Loucy (cell line): ENCODE data around the gene HLA-DRB5.

Experiments
- H2AFZ ChIP-seq: fragments of 200-600 bp; sonication (generic); 2 replicates; pipeline ENCODE4 v1.6.0; 2016; ENCODE audit warnings: antibody characterized with exemption, mild to moderate bottlenecking, low read length, moderate library complexity
- H3F3A ChIP-seq: fragments of 200-600 bp; 2 replicates; pipeline ENCODE4 v1.6.0; 2016; ENCODE audit warnings: antibody characterized with exemption, low read depth, mild to moderate bottlenecking
- H3K27me3 ChIP-seq: fragments of 200-600 bp; sonication (generic); 2 replicates; pipeline ENCODE4 v1.6.1; 2014; ENCODE audit warnings: low read length, mild to moderate bottlenecking; ENCODE audit not compliant: insufficient read depth, poor library complexity, severe bottlenecking
- H3K36me3 ChIP-seq: fragments of 200-600 bp; sonication (generic); 2 replicates; pipeline ENCODE4 v1.6.1; 2016; ENCODE audit warnings: low read length; ENCODE audit not compliant: insufficient read depth
- H3K4me1 ChIP-seq: fragments of 200-600 bp; sonication (generic); 2 replicates; pipeline ENCODE4 v1.5.1; 2014; ENCODE audit warnings: low read length, mild to moderate bottlenecking; ENCODE audit not compliant: insufficient read depth, poor library complexity, severe bottlenecking
- H3K4me2 ChIP-seq: fragments of 200-600 bp; sonication (generic); 2 replicates; pipeline ENCODE4 v1.6.0; 2014; ENCODE audit warnings: antibody characterized with exemption, low read length, low read depth, mild to moderate bottlenecking; ENCODE audit not compliant: poor library complexity, severe bottlenecking
- H3K4me3 ChIP-seq: fragments of 200-600 bp; sonication (generic); 2 replicates; pipeline ENCODE4 v1.5.1; 2014; ENCODE audit warnings: low read length, mild to moderate bottlenecking, mixed read lengths; ENCODE audit not compliant: poor library complexity, severe bottlenecking
- H3K79me2 ChIP-seq: fragments of 200-600 bp; sonication (generic); 2 replicates; pipeline ENCODE4 v1.6.1; 2014; ENCODE audit warnings: low read length; ENCODE audit not compliant: insufficient read depth
- H3K9ac ChIP-seq: fragments of 200-600 bp; sonication (generic); 2 replicates; pipeline ENCODE4 v1.6.0; 2014; ENCODE audit warnings: mild to moderate bottlenecking, low read depth, low read length, moderate library complexity; ENCODE audit not compliant: poor library complexity, severe bottlenecking
- H3K9me2 ChIP-seq: fragments of 200-600 bp; sonication (generic); replicated peaks from 2 replicates; pipeline ENCODE4 v1.6.1; 2016; ENCODE audit warnings: low read depth, low read length, mixed read lengths
- H3K9me3 ChIP-seq: fragments of 200-600 bp; sonication (generic); 2 replicates; pipeline ENCODE4 v1.6.1; 2014; ENCODE audit warnings: mild to moderate bottlenecking, antibody characterized with exemption, low read length, low read depth; ENCODE audit not compliant: insufficient read depth
- H4K20me1 ChIP-seq: fragments of 200-600 bp; sonication (generic); 2 replicates; pipeline ENCODE4 v1.6.0; 2014; ENCODE audit warnings: antibody characterized with exemption, low read length, mild to moderate bottlenecking; ENCODE audit not compliant: insufficient read depth, poor library complexity, severe bottlenecking
- EZH2phosphoT487 ChIP-seq: fragments of 200-600 bp; IDR thresholded peaks from 2 replicates; pipeline ENCODE4 v1.6.1; 2018; ENCODE audit warnings: antibody characterized with exemption, mild to moderate bottlenecking, moderate library complexity, borderline replicate concordance
- TF ChIP-seq, protein P1 (sequence below): fragments of 200-600 bp; sonication (generic); conservative IDR thresholded peaks from 2 replicates; pipeline ENCODE4 v1.5.1; 2014; ENCODE audit warnings: mild to moderate bottlenecking, antibody characterized with exemption, low read length

The HLA-DRB5 gene

DNA sequence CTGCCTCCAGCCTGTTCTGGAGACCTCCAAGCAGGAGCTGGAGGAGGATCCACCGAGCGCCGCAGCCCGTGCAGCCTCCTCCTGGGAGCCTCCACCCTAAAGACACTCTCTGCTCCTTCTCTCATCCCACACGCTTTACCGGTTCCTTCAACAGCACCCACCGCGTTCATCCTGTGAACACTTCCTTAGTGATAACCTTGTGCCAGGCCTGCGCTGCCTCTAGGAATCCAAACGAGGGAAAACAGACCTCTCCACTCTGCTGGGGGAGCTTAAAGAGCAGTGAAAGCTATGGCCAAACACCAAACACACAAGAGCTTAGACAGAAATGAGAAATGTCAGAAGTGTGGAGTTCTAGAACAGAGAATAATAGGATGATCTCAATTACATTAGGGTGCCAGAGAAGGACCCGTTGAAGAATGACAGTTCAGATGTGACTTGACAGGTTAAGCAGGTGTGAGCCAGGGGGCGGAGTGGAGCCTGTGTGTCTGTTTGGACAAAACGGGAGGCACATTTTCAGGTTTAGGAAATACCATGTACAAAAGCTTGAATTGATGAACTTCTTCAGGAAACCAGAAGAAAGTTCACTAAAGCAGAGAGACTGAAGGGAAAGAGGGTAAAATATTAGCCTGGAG lies 28.5 kb upstream of the HLA-DRB5 start:
- Histone ChIP-seq H3K9me2 (no peaks in the 10 kb centered on the region), H4K20me1 (no peaks in the 10 kb centered on the region), H3K9me3 (no peaks in the 10 kb centered on the region), H2AFZ (no peak overlapping the region), H3K4me3 (no peak overlapping the region), H3K4me2 (no peak overlapping the region), H3K36me3 (no peaks in the 10 kb centered on the region), H3F3A (no peaks in the 10 kb centered on the region), H3K4me1 (no peaks in the 10 kb centered on the region), H3K9ac (no peak overlapping the region), H3K27me3 (no peaks in the 10 kb centered on the region), H3K79me2 (no peaks in the 10 kb centered on the region)
- TF ChIP-seq EZH2phosphoT487: no peak
- TF ChIP-seq, protein P1, sequence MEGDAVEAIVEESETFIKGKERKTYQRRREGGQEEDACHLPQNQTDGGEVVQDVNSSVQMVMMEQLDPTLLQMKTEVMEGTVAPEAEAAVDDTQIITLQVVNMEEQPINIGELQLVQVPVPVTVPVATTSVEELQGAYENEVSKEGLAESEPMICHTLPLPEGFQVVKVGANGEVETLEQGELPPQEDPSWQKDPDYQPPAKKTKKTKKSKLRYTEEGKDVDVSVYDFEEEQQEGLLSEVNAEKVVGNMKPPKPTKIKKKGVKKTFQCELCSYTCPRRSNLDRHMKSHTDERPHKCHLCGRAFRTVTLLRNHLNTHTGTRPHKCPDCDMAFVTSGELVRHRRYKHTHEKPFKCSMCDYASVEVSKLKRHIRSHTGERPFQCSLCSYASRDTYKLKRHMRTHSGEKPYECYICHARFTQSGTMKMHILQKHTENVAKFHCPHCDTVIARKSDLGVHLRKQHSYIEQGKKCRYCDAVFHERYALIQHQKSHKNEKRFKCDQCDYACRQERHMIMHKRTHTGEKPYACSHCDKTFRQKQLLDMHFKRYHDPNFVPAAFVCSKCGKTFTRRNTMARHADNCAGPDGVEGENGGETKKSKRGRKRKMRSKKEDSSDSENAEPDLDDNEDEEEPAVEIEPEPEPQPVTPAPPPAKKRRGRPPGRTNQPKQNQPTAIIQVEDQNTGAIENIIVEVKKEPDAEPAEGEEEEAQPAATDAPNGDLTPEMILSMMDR: no peak

- Histone ChIP-seq H3K36me3 (no peaks in the 10 kb centered on the region), H3K79me2 (no peaks in the 10 kb centered on the region), H3K27me3 (no peaks in the 10 kb centered on the region), H3K4me3 (no peak overlapping the region), H3K9me3 (no peaks in the 10 kb centered on the region), H3F3A (no peaks in the 10 kb centered on the region), H2AFZ (no peak overlapping the region), H3K4me2 (no peak overlapping the region), H3K9ac (no peak overlapping the region), H3K9me2 (no peaks in the 10 kb centered on the region), H3K4me1 (no peaks in the 10 kb centered on the region), H4K20me1 (no peaks in the 10 kb centered on the region)
- TF ChIP-seq, protein P1: no peak
These were observed 24.3 kb upstream of the HLA-DRB5 start for GRCh38 chr6:32554116-32554965.

DNA sequence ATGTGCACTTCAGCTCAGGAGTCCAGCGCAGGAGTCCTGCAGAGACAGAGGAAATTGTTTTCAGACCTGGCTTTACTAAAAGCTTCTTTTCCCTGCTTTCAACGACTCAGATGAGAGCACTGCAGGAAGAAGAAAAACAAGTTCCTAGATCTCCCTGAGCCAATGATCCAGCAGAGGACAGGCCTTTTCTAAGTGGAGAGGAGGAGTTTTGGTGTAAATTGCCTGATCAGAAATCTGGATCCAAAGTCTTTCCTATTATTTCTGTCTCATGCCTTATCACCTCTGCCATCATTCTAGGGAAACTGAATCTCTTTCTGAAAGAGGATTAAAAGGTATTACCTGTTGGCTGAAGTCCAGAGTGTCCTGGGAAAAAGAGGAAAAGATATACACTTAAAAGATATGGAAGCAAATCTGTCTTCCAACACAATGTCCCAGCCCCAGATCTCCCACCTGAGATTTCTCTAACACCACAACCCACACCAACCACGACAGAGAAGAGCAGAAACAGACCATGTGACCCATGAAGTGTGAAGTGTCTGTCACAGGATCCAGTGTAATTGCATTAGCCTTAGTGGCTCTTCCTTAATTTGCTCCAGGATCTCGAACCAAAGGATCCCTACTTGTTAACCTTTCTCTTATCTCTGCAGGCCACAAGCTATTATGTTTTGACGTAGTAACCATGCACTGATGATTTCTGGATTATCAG lies 23.1 kb upstream of the HLA-DRB5 start:
- H3K9me2 ChIP-seq: no peaks in the 10 kb centered on the region
- H3K36me3 ChIP-seq: no peaks in the 10 kb centered on the region
- H3K4me3 ChIP-seq: no peak overlapping the region
- H3K4me1 ChIP-seq: no peaks in the 10 kb centered on the region
- no peaks in the 10 kb centered on the region for H3K9me3 ChIP-seq
- H3K79me2 ChIP-seq: no peaks in the 10 kb centered on the region
- no peak overlapping the region for H3K9ac ChIP-seq
- TF ChIP-seq, protein P1: no peak
- no peak for TF ChIP-seq EZH2phosphoT487
- H3F3A ChIP-seq: no peaks in the 10 kb centered on the region
- no peaks in the 10 kb centered on the region for H3K27me3 ChIP-seq
- no peak overlapping the region for H3K4me2 ChIP-seq
- H4K20me1 ChIP-seq: no peaks in the 10 kb centered on the region
- no peak overlapping the region for H2AFZ ChIP-seq
